Activated T-cell treated with anti-CD3 and anti-CD28 coated beads for 48 hours (primary cell): ENCODE data around the gene SH3BP4.

Source experiments
- DNase-seq: peaks from one replicate; pipeline ENCODE4 v3.0.0-alpha.2; 2020; ENCODE audit warnings: low read depth

Gene SH3BP4

GRCh38 chr2:234999740-235000425 is 48.1 kb downstream of the SH3BP4 start:
- no peak for DNase-seq

GRCh38 chr2:235000426-235001236 is 48.8 kb downstream of the SH3BP4 start:
- no peak for DNase-seq

- DNase-seq, result no peak
Measured at GRCh38 chr2:235001237-235002133, 49.7 kb downstream of the SH3BP4 start.

GRCh38 chr2:235002198-235003095 is 50.6 kb downstream of the SH3BP4 start:
- no peak for DNase-seq

- no peak for DNase-seq
Measured at GRCh38 chr2:235003096-235003775, 51.4 kb downstream of the SH3BP4 start.

GRCh38 chr2:235004329-235004903 is 52.6 kb downstream of the SH3BP4 start:
- no peak for DNase-seq

- DNase-seq, result no peak
Measured at GRCh38 chr2:235005023-235005422, 53.2 kb downstream of the SH3BP4 start.

GRCh38 chr2:235005603-235006259 is 53.9 kb downstream of the SH3BP4 start:
- no peak for DNase-seq

- no peak for DNase-seq
Measured at GRCh38 chr2:235006461-235006860, 54.6 kb downstream of the SH3BP4 start.

GRCh38 chr2:235006986-235007385 is 55.2 kb downstream of the SH3BP4 start:
- no peak for DNase-seq

- DNase-seq, result no peak
Measured at GRCh38 chr2:235007664-235008457, 56.0 kb downstream of the SH3BP4 start.

GRCh38 chr2:235008584-235009044 is 56.8 kb downstream of the SH3BP4 start:
- no peak for DNase-seq

- DNase-seq, result no peak
Measured at GRCh38 chr2:235009081-235009480, 57.3 kb downstream of the SH3BP4 start.

- no peak for DNase-seq
Measured at GRCh38 chr2:235010117-235010714, 58.4 kb downstream of the SH3BP4 start.

GRCh38 chr2:235011607-235011928 is 59.8 kb downstream of the SH3BP4 start:
- no peak for DNase-seq

- DNase-seq, result no peak
Measured at GRCh38 chr2:235011929-235012631, 60.3 kb downstream of the SH3BP4 start.

GRCh38 chr2:235017441-235017840 is 65.6 kb downstream of the SH3BP4 start:
- no peak for DNase-seq

GRCh38 chr2:235018838-235019237 is 67.0 kb downstream of the SH3BP4 start:
- no peak for DNase-seq
